HFF-Myc (cell line): ENCODE results near the gene CYREN.

Source experiments
- DNase-seq: peaks from one replicate; pipeline ENCODE4 v3.0.0-alpha.2; 2011; ENCODE audit warnings: low read depth; ENCODE audit errors: extremely low read depth
- H3K4me3 ChIP-seq: replicated peaks from 2 replicates; pipeline ENCODE4 v1.5.1; 2011; ENCODE audit warnings: low read depth, mild to moderate bottlenecking, control low read depth, low read length
- TF ChIP-seq, protein P1 (sequence below): IDR thresholded peaks from 2 replicates; pipeline ENCODE4 v1.5.1; 2012; ENCODE audit warnings: mild to moderate bottlenecking, low read depth, low read length, control low read depth; ENCODE audit errors: missing control alignments

The CYREN gene

DNA sequence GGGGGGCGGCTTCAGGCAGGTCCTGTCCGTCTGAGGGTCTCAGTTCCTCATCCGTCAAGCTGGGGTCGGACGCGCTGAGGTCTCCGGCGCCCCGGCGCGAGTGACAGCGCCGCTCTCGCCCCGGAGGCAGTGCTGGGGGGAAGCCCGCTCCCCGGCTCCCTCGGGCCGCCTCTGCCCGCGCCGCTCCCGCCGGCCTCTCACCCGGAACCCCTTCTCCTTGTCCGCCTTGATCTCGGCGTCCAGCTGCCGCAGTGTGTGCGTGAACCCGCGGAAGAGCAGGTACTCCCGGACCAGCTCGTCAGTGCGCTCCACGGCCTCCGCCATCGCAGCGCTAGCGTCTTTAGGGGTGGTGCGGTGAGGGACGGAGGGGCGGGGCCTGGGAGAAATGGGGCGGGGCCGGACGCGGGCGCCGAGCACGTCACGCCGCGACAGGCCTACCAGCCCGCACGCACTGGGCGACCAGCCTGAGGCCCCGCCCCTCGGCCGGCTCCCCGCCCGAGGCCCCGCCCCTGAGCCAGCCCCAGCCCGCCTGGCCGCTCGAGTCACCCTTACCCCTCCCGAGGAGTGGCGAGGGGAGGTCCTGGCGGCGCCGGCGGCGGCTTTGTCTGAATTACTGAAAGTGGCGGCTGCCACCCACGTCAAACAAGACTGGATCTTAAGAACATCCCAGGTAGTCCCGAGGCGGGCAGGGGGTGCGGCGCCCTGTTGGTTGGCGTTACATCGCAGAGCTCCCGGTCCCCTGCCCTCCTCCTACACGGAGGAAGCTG, 40.9 kb upstream of the CYREN start, which contains the start of gene WDR91:
TSS of gene WDR91 (minus strand) at position 348 of the 767 bp plus-strand sequence. CDS start at position 324, 24 bp downstream.
- TF ChIP-seq, protein P1, sequence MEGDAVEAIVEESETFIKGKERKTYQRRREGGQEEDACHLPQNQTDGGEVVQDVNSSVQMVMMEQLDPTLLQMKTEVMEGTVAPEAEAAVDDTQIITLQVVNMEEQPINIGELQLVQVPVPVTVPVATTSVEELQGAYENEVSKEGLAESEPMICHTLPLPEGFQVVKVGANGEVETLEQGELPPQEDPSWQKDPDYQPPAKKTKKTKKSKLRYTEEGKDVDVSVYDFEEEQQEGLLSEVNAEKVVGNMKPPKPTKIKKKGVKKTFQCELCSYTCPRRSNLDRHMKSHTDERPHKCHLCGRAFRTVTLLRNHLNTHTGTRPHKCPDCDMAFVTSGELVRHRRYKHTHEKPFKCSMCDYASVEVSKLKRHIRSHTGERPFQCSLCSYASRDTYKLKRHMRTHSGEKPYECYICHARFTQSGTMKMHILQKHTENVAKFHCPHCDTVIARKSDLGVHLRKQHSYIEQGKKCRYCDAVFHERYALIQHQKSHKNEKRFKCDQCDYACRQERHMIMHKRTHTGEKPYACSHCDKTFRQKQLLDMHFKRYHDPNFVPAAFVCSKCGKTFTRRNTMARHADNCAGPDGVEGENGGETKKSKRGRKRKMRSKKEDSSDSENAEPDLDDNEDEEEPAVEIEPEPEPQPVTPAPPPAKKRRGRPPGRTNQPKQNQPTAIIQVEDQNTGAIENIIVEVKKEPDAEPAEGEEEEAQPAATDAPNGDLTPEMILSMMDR = no peak

DNA sequence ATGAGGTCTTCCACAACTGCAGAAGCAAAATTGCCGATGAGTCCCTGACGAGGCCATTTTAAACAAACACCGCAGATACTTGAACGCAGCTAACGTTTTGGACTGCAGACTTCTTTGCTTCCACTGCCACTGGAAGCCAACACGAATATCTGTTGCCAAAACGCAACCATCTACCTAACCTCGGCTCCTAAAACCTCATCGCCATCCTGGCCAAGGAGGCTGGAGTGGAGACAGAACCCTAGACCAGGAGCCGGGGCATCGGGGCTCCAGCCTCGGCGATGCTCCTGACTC, 40.3 kb upstream of the CYREN start:
- H3K4me3 ChIP-seq = peak overlapping the region; percentile 75
- no peak for DNase-seq
- TF ChIP-seq, protein P1 = no peak

More for the DNA sequence above, 40.9 kb upstream of the CYREN start, which contains the start of gene WDR91:
- peak within 1 kb of the TSS; percentile 75 for H3K4me3 ChIP-seq
- peak; percentile 35 for DNase-seq

DNA sequence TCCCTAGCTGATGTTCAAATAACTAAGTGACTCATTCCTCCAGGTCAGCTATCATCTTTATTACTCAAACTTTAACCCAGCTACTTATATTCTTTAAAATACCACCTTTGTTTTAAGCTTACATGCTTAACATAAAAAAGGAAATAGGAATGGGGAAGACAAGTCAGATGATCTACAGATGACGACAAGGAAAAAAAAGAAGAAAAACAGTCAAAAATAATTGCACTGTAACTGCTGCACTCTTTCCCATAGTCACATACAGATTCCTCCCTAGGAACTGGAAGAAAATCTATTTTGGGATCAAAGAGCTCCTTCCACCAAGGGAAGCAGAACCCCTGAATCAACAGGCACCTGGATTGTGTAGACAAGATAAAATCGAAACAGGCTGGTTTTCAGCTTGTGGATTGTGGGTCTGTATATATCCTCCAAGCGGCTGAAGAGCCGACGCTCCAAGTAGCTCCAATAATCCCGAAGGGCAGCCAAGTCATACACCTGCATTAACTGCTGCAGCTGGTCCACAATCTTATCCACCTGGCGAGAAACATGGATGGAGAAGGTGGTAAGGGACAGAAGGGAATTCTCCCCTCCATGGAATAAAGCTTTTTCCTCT, 38.8 kb upstream of the CYREN start:
- no peak overlapping the region for H3K4me3 ChIP-seq

DNA sequence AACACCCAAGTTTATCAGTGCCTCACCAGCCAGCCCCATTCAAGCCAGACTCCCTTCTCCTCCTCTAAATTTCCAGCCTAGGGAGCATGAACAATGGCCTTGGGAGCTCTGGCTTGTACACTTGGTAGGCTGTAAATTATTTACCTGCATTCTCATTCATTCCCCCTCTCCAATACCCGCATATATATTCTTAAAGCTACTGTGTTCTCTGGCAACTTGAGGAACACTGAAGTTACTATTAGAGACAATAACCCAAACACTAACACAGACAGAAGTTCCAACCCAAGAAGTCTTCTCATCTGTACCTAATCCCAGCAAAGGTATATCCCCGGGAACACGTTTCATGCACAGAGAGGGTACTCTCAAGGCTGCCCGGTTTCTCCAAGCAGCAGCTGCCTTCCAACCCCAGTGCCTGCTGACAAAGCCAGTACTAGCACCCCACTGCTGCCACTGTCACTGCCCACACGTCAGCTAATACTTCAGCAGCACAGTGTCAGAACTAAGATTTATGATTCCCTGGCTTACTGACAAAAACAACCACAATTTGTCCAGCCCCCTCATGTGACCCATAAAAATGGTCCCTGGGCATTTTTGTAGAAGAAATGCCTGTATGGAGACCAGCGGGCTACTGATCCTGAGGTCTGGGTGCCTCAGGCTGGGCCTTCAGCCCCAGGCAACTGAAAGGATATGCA, 37.7 kb upstream of the CYREN start:
- DNase-seq = no peak
- H3K4me3 ChIP-seq = no peak overlapping the region
- TF ChIP-seq, protein P1 = no peak

More for the DNA sequence above, 38.8 kb upstream of the CYREN start:
- TF ChIP-seq, protein P1 = no peak
- no peak for DNase-seq

DNA sequence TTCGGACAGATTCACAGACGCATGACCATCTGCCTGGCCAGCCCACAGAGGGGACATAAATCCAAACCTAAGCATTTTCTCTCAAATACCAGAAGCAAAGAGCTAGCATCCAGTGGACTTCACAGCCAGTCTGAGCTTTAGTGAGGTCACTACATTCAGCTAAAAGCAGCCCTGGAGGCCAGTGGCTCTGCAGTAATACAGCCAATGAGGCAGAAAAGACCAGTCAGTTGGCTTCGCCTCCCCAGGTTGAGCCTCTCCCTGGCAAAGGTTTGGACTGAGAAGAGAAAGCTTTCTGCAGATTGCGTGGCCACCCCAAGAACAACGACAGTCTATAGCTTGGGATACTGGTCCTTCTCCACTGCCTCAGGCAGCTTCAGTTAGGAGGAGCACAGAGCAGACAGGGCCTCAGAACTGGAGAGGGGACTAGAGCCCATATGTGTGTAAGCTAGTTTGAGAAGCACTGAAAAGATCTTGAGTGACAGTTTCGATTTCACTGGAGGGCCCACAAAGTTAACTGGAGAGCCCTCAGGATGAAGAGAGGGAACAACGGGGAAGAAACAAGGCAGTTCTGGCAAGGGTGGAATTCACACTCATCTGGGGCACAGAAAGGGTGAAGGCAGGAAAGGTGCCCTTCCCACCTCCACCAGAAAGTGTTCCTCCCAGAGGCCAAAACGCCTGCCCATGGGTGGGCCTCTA, 37.0 kb upstream of the CYREN start:
- TF ChIP-seq, protein P1 = no peak
- DNase-seq = no peak
- H3K4me3 ChIP-seq = no peak overlapping the region

DNA sequence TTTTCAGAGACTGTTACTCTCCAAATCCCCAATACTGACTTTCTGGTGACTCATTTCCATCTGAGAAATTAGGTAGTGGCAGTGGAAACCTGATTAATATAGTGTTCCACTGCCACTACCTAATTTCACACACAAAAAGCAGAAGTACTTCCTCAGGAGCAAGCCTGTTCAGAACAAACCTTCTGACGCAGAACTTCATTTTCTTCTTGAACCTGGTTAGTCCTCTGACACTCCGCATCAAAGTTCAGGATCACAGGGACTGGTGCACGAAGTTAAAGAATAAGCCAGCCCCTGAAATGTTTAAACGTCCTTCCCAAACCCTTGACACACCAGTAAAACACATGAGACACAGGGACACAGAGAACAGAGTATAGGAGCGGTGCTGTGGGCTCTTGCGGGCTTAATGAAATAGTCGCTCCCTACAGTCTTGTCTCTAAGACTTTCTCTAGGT, 36.5 kb upstream of the CYREN start:
- no peak overlapping the region for H3K4me3 ChIP-seq
- no peak for DNase-seq
- TF ChIP-seq, protein P1 = no peak
